Esophagus muscularis mucosa (tissue), 3 donors: Measurements from ENCODE around the gene ZFPM1.

ENCODE experiments used
- CTCF ChIP-seq, 3 experiments: fragments of 200-600 bp in 2 of 3; fragments of 450-650 bp in 1 of 3; sonication (generic) in 2 of 3; IDR thresholded peaks; one replicate each; pipeline ENCODE4 v1.5.1; 2017 to 2019; ENCODE audit warnings: antibody characterized with exemption in 3 of 3, mild to moderate bottlenecking in 2 of 3, moderate library complexity in 1 of 3
- POLR2AphosphoS5 ChIP-seq, 2 donors: sonication (generic); formaldehyde crosslinking; IDR thresholded peaks; one replicate each; pipeline ENCODE4 v1.6.1; 2017; ENCODE audit warnings: antibody characterized with exemption in 2 of 2

- TF ChIP-seq POLR2AphosphoS5 (IDR thresholded peaks at IDR 0.05) (no peak), CTCF (IDR thresholded peaks at IDR 0.05) (no peak)
These were observed 14.8 kb upstream of the ZFPM1 start for GRCh38 chr16:88438084-88438870.
